ENCODE results near the gene BRAT1.

- TF ChIP-seq POLR2A (IDR thresholded peaks at IDR 0.05) (no peak), EP300 (IDR thresholded peaks at IDR 0.05) (no peak), CTCF (IDR thresholded peaks at IDR 0.05) (no peak)
These were observed 53.2 kb downstream of the BRAT1 start for GRCh38 chr7:2501947-2502646.

Data from sigmoid colon (tissue), 4 donors.